IPS-NIHi7 (cell line): Measurements from ENCODE around the gene SHANK1.
A peak's percentile ranks its signal among the peaks of the same experiment; 100 is the strongest.

ENCODE experiments used
- DNase-seq: peaks from one replicate; pipeline ENCODE4 v3.0.0; 2012; ENCODE audit warnings: mixed read lengths; ENCODE audit errors: extremely low spot score

Gene SHANK1

DNA sequence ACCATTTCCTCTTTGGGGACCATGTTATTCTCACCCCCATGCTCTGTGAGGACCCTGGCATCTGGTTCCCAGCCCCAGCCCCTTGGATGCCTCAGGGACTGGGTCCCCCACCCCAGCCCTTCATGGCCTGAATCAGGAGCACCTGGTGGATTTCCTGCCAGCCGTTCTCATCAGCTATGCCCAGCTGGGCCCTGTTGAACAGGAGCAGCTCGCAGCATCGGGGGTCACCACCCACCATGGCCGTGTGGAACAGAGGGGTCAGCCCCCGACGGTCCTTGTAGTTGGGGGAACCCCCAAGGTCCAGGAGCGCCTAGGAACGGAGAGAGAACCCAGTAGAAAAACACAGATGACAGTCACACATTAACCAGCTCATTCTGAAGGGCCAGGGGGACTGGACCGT lies 7.8 kb downstream of the SHANK1 start:
- no peak for DNase-seq

DNA sequence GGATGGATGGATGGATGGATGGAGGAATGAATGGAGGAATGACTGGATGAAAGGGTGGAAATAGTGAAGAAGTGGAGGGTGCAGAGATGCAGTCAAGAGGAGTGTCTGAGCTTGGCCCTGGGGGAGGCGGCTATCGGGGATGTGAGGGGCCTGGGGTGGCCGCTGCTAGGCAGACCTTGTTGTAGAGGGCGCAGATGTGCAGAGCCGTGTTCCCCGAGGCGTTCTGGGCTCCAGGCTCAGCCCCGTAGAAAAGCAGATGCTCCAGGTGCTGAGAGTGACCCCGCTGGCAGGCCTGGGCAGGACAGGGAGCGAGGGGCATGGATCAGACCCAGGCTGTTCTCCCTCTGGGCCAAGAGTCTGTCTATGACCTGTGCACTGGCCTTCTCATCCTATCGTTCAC lies 8.4 kb downstream of the SHANK1 start:
- DNase-seq = no peak

DNA sequence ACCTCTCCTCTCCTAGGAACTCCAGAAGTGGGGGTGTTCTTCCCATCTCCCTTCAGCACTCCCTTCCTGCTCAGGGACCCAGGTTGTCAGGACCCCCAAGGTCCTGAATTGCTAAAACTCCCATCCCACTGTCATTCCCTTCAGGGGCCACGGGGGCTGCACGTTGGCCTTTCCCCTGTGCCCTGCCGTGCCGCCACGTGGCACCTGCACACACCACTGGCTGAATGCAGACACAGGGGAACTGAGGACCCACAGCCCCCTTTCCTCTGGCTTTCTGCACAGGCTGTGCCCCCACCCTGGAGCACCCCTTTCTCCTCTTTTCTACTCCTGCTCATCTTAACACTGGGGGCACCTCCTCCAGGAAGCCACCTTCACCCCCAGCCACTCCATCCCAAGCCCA lies 9.0 kb downstream of the SHANK1 start:
- DNase-seq = no peak

DNA sequence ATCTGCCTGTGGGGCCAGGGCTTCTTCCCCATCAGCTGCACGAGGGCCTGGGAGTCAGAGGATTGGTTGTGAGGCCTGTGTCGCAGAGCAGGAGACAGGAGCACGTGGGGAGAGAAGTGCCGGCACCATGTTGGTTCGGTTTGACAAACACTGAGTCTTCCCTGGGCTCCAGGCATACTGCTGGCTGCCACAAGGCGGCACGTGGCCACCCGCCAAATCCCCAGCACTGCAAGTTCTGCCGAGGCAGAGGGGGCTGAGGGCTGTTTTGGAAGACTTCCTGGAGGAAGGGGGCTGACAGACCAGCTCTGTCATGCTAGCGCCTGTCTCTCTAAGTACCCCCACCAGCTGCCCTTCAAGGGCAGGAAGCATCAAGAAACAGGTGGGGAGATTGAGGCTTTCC lies 9.5 kb downstream of the SHANK1 start:
- no peak for DNase-seq

DNA sequence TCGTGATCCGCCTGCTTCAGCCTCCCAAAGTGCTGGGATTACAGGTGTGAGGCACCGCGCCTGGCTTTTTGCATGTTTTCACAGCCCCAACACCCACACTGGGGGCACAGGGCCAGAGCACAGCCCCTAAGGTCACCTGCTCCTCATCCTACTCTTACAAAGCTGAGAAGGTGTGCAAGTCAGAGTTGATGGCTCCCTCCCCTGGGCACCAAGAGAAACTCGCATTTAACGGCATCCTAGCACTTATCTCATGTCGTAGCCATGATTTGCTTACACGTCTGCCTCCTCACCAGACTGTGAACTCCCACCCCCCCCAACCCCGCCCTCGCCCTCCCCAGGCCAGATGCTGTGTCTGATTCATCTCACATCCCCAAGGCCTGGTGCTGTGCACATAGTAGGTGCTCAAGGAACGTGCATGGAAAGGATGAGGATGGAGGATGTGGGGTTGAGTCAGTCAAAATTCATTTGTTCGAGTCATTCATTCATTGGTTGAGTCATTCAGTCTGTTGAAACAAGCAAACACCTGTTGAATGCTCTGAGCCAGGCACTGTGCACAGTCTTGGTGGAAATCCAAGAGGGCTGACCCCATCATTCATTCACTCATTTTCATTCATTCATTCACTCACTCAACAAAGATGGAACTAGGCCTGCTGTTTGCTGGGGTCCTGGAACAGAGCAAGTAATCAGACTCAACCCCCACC lies 11.3 kb downstream of the SHANK1 start:
- no peak for DNase-seq

DNA sequence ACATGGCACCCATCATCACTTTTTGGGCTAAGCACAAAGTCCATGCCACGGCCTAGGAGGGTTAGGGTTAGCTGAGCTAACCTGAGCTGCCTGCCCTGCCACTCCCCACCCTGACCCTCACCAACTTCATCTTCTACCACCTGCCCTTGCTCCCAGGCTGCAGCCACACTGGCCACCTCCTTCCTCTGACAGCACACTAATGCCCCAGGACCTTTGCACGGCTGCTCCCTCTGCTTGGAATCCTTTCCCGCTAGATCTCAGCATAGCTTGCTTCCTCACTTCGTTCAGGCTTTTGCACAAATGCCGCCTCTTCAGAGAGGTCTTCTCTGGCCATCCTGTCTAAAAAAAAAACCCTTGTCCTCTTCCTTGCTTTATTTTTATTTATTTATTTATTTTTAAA lies 13.2 kb downstream of the SHANK1 start:
- DNase-seq = no peak

DNA sequence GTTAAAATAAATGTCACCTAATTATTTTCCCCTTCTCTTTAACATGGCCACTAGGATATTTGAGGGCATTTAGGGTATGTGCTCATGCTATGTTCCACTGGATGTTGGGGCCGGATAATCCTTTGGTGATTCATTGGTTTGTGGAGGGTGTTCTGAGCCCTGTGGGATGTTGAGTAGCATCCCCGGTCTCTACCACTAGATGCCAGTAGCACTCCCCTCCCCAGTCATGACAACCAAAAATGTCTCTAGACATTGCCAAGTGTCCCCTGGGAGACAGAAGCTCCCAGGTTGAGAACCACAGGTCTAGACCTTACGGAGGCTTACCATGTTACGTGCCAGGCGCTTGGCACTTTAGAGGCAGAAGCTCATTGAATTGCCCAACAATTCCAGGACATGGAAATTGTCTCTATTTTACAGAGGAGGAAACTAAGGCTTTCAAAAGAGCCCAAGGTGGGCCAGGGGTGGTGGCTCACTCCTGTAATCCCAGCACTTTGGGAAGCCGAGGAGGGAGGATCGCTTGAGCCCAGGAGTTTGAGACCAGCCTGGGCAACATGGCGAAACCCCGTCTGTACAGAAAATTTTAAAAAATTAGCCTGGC lies 14.1 kb downstream of the SHANK1 start:
- DNase-seq = peak; percentile 82

DNA sequence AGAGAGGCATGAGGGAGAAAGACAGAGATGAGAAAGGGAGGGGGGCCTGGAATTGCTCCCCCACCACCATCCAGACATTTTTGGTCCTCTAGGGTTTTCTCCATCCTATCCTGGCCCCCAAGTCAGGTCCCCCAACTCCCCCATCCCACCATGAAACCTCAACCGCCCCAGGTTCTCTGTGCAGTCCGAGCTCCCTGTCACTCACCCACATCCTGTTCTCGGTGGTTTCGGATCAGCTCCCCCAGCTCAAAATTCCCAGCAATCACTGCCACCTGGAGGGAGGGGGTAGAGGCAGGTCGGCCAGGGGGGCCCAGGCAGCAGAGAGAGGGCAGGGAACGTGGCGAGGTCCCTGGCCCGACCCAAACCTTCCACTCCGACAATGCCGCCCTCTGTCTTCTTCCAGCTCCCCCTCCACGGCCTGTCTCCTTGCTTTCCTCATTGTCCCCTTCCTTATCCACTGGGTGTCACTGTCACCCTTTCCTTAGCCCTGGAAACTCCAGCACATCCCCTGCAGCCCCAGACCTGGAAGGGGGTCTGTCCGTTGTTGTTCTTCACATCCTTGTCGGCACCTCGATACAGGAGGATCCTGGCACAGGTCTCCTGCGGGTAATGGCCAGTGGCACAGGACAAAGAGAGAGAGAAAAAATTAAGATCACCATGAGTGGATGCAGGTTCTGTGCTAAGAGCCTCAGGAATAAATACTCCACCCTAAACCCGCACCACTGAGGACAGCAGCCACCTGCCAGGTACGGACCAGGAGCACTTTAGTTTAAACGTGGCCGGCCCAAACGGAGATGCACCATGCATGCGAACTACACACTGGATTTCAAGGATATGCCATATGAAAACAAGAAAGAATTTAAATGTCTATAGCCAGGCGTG lies 15.4 kb downstream of the SHANK1 start:
- DNase-seq = peak; percentile 71

DNA sequence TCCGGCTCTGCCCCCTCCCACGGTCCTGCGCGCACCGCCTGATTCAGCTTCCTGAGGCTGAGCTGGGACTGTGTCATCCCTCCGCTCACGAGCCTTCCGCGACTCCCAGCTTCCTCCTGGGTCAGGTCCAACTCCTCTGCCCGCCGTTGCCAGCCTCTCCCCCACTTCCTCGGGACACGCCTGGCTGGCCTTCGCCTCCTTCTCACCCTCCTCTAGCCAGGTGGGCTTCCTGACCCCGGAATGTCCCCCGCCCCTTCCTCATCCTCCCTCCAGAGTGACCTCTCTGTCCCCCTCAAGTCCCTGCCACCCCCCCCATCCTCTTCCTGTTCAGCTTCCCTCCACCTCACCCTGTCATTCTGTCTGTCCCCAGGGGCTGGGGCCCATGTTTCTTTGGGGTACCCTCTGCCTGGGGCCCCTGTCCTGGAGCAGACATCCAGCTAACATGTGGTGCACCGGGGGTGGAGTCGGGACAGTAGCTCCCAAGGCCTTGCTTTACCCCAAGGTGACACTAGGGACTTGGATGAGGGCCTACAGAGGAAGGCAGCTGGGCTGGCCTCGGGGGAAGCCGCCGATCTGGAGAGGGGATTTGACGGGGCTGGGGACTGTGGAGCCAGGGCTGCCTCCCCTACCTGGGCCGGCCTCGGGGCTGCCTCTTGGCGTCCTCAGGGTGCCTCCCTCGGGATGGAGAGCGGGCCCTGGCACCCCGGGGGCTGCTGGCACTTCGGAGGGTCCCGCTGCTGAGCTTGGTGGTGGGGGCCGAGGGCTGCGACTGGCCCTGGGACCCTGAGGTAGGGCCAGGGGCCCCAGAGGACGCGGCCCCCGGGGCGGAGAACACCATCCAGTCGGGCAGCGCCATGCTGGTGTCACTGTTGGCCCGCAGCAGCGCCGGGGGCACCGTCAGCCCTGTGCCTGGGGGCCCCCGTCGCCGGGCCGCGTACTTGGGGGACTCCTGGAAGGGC lies 16.5 kb downstream of the SHANK1 start:
- DNase-seq = no peak

DNA sequence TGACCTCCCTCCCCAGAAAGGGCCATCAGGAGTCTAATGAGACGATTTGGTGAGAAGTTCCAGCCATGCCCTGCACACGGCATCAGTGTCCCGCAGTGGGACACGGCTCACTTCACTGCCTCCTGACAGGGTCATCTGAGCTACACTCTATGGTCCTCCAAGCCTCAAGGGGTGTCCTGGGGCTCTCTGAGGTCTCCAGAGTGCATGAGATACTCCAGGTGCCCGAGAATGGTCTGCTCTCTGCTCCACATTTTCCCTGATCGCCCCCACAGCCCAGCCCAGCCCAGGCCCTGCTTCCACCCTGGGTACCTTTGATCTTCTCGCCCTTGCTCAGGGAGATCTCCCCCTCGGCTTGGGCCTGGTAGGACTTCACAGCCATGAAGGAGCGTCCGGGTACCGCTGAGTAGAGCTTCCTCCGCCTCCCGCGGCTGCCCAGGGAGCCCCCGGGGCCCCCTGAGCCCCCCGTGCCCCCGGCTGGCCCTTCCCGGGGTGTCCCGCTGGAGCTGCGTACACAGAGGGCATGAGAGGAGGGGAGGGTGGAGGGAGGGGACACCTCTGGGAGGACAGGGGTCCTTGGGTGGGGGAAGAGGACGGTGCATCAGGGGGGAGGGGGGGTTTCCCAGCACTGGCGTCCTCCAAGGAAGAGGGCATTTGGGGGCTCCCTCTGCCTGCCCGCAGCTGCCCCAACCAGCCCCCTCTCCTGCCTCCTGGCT lies 17.3 kb downstream of the SHANK1 start:
- DNase-seq = no peak

DNA sequence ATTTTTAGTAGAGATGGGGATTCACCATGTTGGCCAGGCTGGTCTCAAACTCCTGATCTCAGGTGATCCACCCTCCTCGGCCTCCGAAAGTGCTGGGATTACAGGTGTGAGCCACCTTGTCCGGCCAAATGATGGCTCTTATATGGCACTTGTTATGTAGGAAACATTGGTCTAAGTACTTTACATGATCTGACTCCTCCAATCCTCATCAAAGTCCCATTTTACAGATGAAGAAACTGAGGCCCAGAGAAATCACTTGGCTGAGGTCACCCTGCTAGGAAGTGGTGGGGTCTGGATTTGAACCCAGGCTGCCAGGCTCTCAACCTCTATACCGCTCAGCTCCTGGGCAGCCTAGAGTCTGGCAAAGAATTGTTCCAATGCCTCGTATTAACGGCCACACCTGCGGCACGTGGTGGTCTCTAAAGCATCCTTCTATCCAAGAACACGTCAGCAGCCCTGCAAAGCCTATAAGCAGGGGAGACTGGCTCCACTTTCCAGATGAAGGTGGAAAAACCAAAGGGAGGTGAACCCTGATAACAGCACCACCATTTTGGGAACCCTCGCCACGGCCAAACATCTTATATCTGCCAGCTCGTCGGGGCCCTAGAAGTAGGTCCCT lies 18.1 kb downstream of the SHANK1 start:
- no peak for DNase-seq

DNA sequence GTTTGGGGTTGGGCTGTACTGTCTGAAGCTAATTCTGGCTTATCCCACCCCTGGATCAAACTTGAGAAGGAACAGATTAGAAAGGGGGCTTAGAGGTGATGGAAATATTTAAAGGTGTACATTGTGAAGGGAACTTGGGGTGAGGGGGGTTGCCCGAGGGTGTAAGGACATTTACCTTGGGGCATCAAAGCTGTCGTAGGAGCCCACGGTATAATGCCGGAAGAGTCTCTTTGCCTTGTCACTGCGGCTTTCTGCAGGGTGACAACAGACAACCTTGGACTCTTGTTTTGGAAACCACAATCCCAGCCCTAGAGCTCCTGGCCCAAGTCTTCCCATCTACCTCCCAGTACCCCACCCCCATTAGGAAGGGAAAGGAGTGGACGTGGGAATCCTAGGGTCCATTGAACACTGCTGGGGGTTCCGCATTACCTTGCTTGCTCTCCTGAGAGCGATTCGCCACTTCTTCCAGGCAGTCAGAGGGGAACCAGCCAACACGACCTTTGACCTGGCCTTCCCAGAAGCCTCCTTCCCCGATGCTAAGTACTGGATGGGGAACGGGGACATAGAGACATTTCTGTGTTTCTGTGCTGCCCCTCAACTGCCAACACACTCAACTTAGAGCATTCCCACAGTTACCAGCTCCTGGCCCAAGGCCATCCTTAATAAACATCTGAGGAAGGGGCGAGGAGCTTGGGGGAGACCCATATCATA lies 22.0 kb downstream of the SHANK1 start:
- DNase-seq = no peak

DNA sequence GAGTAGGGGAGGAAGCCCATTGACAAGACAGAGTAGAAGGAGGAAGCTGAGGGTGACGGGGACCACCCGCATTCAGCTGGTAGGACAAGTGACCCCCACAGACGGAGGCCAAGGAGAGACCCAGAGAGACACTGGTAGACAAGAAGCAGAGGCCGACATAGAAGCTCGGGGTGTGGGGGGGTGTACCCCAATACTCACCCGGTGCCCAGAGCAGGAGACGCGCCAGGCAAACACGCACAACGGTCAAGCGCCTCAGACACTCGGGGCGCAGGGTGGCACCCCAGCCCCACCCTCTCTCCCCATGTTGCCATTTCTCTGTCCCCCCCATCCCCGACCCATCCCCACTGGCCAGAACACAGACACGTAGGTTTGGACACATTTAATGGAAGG lies 23.5 kb downstream of the SHANK1 start:
- DNase-seq = no peak

DNA sequence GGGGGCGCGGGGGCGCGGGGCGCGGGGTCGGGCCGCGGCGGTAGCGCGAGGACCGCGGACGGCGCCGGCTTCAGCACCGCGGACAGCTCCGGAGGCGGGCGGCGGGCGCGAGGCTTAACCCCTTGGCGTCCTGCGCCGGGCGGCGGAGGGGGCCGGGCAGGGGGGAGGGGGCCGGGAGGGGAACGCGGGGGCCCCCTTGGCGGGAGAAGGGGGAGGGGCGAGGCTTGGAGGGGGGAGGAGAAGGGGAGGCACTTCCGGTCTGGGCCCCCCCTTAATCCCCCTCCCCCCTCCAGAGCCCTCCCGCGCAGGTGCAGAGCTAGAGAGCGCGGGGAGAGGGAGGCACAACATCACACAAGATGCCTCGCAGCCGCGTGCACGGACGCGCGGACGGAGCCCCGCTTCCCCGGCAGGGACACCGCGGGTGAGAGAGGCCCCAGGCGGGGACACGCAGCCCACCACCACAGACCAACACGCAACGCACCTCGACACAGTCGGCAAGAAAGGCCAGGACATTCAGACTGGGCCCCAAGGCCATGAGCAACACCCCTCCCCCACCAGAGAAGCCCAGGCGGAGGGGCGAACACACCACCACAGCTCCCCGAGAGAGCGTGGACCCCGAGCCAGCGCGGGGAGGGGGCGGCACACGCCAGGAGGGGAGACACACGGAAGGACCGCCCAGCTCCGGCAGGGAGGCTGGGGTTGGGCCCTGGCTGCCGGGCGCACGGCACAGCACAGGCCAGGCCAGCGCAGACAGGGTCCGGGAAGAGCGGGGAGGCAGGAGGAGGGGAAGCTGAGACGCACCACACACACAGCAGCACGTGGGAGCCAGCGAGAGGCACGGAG lies 24.1 kb downstream of the SHANK1 start:
- DNase-seq = peak; percentile 81

DNA sequence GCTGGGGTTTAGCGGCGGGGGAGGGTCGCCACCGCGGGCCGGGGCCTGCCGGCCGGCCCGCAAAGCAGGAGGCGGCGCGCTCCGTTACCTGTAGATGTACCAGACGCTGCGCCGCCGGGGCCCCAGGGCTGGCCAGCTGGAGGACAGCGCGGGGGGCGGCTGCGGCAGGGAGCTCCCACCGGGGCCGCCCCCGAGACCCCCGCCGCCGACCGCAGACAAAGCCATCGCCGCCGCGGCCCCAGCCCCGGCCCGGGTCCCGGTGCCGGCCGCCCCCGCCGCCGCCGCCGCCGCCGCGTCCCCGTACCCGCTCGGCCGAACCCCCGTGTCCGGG lies 24.8 kb downstream of the SHANK1 start:
- DNase-seq = peak; percentile 20

DNA sequence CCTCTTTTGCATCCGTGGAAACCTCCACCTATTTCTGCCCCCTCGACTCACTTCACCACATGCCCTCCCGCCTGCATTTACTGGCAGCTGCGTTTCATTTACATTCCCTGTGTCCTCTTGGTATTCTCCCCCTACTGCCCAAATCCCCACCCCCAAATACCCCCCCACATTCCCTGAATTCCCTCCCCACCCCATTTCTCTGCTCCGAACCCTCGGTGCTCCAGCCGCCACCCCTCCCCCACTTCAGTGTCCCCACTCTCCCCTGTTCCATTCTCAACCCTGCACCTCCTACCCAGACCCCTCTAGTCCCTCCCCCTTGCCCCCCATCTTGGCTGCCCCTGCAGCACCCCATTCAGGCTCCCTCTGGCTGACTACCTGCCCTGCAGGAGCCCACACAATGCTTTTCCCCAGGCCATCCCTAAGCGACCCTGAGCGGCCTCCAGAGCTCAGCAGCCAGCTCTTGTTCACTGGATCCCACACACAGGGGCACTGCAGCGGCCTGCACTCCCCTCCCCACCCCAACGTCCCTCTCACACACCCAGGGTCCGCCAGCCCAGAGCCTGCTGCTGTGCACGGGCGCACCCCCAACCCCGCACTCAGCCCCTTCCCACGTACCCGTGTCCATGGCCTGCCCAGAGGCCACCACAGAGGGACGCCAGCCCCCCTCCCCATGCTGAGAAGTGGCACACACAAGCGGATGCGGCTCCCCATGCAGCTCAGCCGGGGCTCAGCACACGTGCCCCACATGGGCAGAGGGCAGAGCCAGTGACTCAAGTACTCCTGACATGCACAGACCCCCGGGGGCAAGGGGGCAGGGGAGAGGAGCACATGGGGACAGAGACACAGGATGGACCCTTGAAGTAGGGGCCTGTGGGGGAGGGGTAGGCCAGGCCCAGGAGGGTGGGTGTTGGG lies 26.3 kb downstream of the SHANK1 start:
- no peak for DNase-seq

DNA sequence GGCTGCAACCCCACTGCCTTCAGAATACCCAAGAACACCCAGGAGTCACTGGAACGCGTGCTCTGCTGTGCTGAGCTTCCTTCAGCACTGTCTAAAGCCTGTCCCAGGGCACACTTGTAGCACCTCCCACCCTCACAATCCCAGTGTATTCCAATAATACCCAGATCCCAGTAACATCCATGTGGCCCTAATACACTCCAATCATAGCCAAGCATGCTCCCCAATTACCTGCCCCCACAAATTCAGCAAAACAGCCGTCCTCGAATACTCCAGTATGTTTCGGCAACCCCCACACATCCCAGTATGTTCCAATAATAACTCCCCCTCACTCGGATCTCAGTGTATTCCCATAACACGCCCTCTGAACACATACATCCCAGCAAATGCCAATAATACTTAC lies 29.2 kb downstream of the SHANK1 start:
- no peak for DNase-seq

DNA sequence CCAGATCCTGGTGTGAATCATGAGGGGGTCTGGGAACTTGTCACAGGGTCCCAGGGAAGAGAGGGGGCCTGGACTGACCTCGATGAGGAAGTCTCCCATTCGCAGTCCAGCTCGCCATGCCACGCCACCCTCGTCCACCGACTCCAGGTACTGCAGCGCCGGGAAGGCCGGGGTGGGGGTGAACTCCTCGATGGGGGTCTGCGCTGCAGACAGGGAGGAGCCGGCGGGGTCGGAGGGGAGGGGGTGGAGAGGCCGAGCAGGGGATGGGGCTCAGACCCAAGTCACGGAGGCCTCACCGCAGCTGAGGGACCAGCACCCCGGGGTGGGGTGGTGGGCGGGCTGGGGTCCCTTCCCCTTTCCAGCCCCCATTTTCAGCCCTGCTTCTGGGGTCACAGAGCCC lies 30.8 kb downstream of the SHANK1 start:
- DNase-seq = no peak
